Activated CD8-positive, alpha-beta memory T cell treated with anti-CD3 and anti-CD28 coated beads, Interleukin-2, amount 50 U/mL, for 4 hours (primary cell): ENCODE measurements around the gene NUP210L.
"Not testable (repeated sequence)": the region's sequence is repeated elsewhere in the genome, so short reads cannot be mapped to it uniquely, and the experiment has no call there.

ENCODE experiments used
- DNase-seq: peaks from one replicate; pipeline ENCODE4 v3.0.0-alpha.2; 2020

The NUP210L gene

GRCh38 chr1:154167461-154167860, 12.6 kb upstream of the NUP210L start:
- DNase-seq: no peak

DNA sequence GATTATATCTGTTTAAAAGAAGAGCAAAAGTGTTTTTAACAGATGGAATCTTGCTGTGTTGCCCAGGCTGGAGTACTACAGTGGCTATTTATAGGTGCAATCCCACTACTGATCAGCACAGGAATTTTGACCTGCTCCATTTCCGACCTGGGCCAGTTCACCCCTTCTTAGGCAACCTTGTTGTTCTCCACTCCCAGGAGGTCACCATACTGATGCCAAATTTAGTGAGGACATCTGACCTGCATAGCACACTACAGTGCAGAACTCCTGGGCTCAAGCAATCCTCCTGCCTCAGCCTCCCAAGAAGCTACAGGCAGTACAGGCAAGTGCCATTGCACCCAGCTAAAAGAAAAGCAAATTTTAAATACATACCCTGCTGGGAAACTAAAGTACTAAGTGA, 11.3 kb upstream of the NUP210L start:
- no peak for DNase-seq

- DNase-seq: no peak
Observed at GRCh38 chr1:154159554-154159953, 4.7 kb upstream of the NUP210L start.

DNA sequence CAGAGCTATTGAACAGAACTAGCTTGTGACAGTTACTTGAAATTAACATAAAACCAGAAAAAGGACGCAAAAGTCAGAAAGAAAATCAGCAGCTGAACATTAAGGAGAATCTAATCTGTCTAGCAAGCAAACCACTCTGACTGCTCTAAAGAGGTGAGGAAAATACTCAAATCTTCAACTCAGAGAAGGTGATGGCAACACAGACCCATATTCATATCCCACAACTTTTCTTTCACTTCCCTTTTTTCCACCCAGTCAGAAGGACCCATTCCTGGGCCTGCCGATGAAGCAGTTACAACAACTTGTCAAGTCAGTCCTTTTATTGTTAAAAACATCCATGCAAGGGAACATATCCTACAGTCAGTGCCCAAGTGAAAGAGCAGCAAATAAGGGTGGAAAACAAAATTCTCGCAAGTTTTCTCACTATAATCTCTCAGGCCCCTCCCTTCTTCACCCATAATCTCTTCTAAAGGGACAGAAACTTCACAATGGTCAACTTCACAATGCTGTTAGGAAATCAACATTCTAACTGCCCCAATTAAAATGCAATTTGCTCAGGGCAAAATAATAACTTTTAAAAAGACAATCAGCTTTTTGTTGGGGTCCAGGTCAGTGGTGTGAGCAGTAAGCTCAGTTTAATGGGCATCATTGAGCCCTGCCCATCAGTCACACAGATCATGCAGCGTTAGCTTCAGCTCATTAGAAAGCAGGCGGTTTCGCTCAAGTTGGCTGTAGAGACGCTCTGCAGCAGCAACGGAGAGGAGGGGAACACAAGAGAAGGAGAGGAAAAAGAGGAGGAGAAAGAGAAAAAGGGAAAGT, 3.6 kb upstream of the NUP210L start:
- no peak for DNase-seq

DNA sequence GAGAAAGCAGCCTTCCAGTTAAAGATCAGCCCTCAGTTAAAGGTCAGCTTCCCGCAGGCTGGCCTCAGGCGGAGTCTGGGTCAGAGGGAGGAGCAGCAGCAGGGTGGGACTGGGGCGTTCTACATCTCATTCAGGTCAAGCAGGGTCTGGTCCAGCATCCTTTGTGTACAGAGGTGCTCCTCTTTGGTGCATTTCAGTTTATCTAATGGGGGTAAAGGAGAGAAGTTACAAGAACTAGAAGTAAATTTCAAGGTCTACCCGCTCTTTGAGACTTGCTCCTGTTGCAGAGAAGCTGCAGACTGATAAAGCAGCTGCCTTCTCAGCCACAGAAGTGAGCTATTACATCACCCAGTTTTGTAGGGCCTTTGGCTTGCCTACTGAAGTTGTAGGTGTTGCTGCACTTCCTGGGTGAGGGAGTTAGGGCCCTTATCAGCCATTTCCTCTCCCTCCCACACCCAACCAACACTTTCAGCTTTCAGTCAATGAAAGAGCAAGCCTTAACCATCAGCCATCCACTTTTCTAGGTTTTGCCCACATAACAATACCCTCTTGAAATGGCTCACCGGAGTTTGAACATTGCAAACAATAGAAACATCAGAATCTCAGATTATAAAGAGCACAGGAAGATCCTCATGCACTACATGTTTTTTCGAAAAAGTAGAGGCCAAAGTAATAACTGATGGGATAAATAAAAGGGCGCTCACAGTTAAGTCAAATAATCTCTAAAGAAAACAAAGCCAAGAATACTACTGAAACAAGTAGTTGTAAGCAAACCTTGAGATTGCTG, 2.8 kb upstream of the NUP210L start:
- peak; percentile 64 for DNase-seq

DNA sequence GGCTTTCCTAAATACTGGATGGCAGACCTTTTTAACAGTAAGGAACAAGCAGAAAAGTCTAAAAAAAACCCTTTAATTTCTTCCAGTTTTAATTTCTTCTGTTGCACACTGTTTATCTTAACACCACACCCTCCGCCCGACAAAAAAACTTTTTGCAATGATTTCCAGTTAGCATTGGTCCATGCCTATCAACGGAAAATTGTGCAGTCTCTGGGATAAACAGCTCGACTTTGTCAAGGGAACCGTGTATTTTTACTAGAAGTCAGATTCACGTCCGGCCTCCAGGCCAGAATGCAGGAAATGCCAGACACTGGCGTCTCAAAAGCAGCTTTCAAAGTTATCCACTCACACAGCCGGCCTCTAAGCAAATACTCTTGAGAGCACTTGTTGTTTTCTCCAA, 378 bp upstream of the NUP210L start:
- DNase-seq: no peak

DNA sequence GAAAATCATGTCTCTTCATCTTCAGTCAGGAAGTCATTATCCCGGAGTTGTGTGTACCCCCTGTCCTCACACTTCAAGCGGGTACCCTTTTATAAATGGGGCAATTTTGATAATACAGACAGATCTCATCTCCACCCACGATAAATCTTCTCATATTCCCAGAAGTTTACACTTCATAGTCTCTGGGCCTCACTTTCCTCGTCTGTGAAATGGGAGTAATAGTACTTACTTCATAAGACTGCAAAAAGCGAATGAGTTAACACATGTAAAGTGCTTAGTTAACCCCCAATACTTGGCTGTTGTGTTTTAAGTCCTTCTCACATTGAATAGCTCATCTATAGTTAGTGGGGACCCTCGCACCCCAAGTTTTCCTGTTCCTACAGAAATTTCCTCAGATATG, 820 bp downstream of the NUP210L start:
- no peak for DNase-seq

- DNase-seq: no peak
Observed at GRCh38 chr1:154151311-154151710, 3.6 kb downstream of the NUP210L start.

DNA sequence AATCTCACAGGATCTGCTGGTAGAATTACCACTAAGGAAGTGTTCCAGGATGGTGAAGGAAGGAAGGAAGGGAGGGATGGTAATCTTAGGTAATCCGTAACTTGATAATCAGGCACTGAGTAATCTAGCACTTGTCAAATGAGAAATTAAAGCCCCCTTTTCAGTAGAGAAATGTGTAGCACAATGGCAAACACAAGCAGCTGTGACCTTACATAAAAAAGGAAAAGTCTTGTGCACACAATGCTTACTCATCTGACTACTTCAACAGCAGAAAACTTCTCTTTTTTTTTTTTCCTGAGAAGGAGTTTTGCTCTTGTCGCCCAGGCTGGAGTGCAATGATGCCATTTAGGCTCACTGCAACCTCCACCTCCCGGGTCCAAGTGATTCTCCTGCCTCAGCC, 6.1 kb downstream of the NUP210L start:
- DNase-seq: no peak

GRCh38 chr1:154147505-154147904, 7.4 kb downstream of the NUP210L start:
- DNase-seq: not testable (repeated sequence)

- DNase-seq: no peak
Observed at GRCh38 chr1:154145986-154146385, 8.9 kb downstream of the NUP210L start.

- DNase-seq: no peak
Observed at GRCh38 chr1:154142358-154142757, 12.5 kb downstream of the NUP210L start.

- no peak for DNase-seq
Observed at GRCh38 chr1:154141240-154141639, 13.6 kb downstream of the NUP210L start.

- no peak for DNase-seq
Observed at GRCh38 chr1:154137888-154138287, 17.0 kb downstream of the NUP210L start.

DNA sequence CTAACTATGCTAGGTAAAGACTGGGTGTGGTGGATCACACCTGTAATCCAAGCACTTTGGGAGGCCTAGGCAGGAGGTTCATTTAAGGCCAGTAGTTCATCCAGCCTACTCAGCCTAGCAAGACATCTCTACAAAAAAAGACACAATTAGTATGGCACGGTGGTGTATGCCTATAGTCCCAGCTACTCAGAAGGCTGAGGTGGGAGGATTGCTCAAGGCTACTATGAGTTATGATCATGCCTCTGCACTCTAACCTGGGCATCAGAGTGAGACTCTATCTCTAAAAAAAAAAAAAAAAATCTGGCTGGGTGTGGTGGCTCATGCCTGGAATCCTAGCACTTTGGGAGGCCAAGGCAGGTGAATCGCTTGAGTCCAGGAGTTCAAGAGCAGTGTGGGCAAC, 21.6 kb downstream of the NUP210L start:
- DNase-seq: no peak

DNA sequence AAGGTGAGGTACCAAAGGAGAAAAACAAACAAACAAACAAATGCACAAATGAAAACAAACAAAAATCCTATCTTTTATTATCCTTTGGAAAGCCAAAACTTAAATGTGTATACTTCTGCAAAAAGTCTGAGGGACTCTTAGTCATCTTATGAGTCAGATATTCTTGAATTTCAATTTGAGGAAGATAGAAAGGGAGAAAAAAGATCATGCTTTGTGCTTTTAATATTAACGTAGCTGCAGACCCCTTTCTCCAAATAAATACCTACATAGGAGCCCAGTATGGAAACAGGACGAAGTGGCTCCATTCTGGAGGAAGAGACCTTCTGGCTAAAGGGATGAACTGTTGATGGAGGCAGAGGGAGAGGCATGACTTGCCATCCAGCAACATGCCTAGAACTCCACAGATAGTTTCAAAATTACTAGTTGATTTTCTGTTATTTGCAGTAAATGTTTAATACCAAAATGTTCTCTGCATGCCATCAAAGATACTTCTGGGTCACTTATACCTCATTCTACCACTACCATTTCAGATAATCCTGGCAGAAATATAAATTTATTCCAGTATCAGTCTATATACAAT, 25.4 kb downstream of the NUP210L start:
- DNase-seq: no peak

DNA sequence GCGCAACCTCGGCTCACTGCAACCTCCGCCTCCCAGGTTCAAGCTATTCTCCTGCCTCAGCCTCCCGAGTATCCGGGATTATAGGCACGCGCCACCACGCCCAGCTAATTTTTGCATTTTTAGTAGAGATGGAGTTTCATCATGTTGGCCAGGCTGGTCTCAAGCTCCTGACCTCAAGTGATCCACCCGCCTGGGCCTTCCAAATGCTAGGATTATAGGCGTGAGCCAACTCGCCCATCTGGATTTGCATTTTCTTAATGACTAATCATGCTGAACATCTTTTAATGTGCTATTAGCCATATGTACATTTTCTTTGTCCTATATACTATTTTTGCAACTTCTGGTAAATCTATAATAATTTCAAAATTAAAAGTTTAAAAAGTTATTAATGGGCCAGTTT, 31.7 kb downstream of the NUP210L start:
- DNase-seq: not testable (repeated sequence)

- no peak for DNase-seq
Observed at GRCh38 chr1:154117642-154118041, 37.2 kb downstream of the NUP210L start.

- no peak for DNase-seq
Observed at GRCh38 chr1:154115180-154115579, 39.7 kb downstream of the NUP210L start.

- no peak for DNase-seq
Observed at GRCh38 chr1:154104433-154105082, 50.3 kb downstream of the NUP210L start.

- not testable (repeated sequence) for DNase-seq
Observed at GRCh38 chr1:154100141-154100540, 54.7 kb downstream of the NUP210L start.

DNA sequence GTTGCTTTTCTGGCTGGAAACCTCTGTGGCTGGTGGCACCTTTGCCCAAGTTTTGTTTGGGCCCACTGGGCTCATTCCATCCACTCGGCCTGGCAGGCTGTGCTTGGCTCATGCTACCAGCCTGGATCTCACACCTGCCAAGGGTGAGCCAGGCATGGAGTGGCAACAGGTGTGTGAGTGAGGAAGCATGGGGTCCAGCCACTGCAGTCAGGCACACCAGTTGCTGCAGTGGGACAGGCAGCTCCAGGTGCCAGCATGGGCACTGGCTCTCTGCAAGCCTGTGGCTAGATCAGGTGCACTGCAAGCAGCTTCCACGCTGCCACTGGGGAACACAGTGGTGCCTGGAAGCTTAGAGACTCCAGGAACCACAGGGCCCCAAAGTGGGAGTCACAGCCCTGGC, 57.0 kb downstream of the NUP210L start:
- no peak for DNase-seq

DNA sequence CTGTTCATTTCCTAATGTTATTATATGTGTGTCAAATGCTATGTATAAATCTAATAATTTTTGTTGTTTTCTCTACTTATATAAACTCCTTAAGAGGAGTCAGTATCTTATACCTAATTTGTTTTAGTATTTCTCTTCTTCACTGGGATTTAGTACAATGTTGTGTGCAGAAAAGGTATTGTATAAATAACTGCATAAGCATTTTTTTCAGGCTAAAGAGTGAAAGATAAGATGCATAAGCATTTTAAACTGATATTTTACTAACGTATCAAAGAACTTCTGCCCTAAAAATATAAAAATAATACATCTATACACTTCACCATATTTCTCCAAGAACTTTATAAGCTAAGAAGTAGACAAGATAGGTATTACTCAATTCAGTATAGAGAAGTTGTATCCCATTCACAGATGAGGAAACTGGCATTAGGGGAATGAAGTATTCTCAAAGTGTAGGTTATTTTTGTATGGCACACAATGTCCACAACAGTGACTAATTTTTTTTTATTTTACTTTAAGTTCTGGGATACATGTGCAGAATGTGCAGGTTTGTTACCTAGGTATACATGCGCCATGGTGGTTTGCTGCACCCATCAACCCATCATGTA, 59.3 kb downstream of the NUP210L start:
- no peak for DNase-seq
